NCI-H82 (cell line): Measurements from ENCODE around the gene UGDH.
"Not testable (repeated sequence)": the region's sequence is repeated elsewhere in the genome, so short reads cannot be mapped to it uniquely, and the experiment has no call there.

Source experiments
- DNase-seq: peaks from one replicate; lab custom pipeline; 2025; lab: John Stamatoyannopoulos, UW

Gene UGDH

GRCh38 chr4:39529534-39529933 is 2.3 kb upstream of the UGDH start:
- DNase-seq = no peak

- DNase-seq = peak; percentile 69
Observed at GRCh38 chr4:39528061-39528465, 824 bp upstream of the UGDH start.

- DNase-seq = no peak
Observed at GRCh38 chr4:39526765-39527295, 409 bp downstream of the UGDH start.

- peak; percentile 16 for DNase-seq
Observed at GRCh38 chr4:39525822-39526690, 1.2 kb downstream of the UGDH start.

- DNase-seq = no peak
Observed at GRCh38 chr4:39524161-39524957, 2.9 kb downstream of the UGDH start.

GRCh38 chr4:39522068-39522467 is 5.2 kb downstream of the UGDH start:
- no peak for DNase-seq

GRCh38 chr4:39521253-39521919 is 5.9 kb downstream of the UGDH start:
- no peak for DNase-seq

GRCh38 chr4:39518484-39518883 is 8.8 kb downstream of the UGDH start:
- no peak for DNase-seq

GRCh38 chr4:39516407-39516966 is 10.8 kb downstream of the UGDH start:
- DNase-seq = no peak

GRCh38 chr4:39515669-39516401 is 11.4 kb downstream of the UGDH start:
- not testable (repeated sequence) for DNase-seq

- peak; percentile 6 for DNase-seq
Observed at GRCh38 chr4:39514888-39515401, 12.3 kb downstream of the UGDH start.

GRCh38 chr4:39514266-39514665 is 13.0 kb downstream of the UGDH start:
- DNase-seq = not testable (repeated sequence)

GRCh38 chr4:39510348-39510929 is 16.8 kb downstream of the UGDH start:
- DNase-seq = no peak

GRCh38 chr4:39505581-39505980 is 21.7 kb downstream of the UGDH start:
- DNase-seq = no peak

GRCh38 chr4:39504538-39504937 is 22.7 kb downstream of the UGDH start:
- DNase-seq = no peak

- not testable (repeated sequence) for DNase-seq
Observed at GRCh38 chr4:39502664-39503035, 24.6 kb downstream of the UGDH start.

- no peak for DNase-seq
Observed at GRCh38 chr4:39502019-39502663, 25.1 kb downstream of the UGDH start.

- no peak for DNase-seq
Observed at GRCh38 chr4:39498727-39499020, 28.6 kb downstream of the UGDH start.

GRCh38 chr4:39497909-39498726 is 29.1 kb downstream of the UGDH start:
- peak; percentile 1 for DNase-seq
